ENCODE results near the gene THRAP3.

THRAP3 gene

GRCh38 chr1:36329817-36330216, 105.6 kb downstream of the THRAP3 start:
- no peak for DNase-seq

- no peak for DNase-seq
These were observed 106.7 kb downstream of the THRAP3 start for GRCh38 chr1:36330940-36331339.

GRCh38 chr1:36337830-36338229, 113.6 kb downstream of the THRAP3 start:
- no peak for DNase-seq

GRCh38 chr1:36339215-36339614, 115.0 kb downstream of the THRAP3 start:
- DNase-seq: no peak

DNA sequence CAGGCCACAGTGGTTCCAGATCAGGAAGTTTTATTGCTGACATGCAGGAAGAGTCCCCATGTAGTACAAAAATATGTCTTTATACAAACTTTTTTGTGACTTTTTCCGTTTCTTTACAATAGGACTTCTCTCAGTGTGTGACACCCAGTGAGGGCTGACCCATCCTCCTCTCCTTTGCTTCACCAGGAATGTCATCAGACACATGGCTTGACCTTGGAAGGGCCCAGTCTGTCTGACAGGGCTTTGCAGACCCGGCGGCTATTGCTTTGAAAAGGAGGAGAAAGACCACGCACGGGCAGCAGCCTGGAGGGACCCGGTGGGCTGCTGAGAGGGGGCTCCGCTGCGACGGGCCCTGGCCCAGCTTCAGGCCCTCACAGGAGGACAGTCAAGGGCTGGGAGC, 115.4 kb downstream of the THRAP3 start:
- DNase-seq: no peak

DNA sequence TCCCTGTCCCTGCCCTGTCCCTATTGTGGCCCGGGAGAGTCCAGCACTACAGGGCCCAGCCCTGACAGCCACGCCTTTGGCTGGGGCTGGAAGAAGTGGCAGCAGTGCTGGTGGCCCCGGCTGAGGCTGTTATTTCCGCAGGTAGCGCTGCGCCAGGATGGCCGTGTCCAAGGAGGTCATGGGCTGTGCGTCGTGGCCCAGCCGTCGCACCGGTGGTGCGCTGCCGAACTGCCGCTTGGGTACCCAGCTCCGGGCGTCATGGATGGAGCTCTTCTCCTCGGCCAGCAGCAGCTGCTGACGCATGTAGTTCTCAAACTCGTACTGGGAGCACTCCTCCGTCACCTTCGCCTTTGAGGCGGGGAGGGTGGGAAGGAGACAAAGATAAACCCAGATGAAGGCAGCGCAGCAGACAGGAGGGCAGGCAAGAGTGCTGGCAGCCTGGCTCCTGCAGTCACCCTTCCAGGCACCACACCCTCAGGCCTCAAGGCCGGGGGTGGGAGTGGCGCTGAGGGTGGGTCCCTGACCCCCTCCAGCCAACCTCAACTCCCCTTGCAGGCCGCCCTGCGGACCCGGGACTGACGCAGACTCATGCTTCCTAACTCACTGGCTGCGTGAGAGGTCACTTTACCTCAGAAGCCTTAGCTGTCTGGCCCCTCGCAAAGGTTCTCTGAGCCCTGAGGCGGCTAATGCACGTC, 117.5 kb downstream of the THRAP3 start:
- DNase-seq: no peak

DNA sequence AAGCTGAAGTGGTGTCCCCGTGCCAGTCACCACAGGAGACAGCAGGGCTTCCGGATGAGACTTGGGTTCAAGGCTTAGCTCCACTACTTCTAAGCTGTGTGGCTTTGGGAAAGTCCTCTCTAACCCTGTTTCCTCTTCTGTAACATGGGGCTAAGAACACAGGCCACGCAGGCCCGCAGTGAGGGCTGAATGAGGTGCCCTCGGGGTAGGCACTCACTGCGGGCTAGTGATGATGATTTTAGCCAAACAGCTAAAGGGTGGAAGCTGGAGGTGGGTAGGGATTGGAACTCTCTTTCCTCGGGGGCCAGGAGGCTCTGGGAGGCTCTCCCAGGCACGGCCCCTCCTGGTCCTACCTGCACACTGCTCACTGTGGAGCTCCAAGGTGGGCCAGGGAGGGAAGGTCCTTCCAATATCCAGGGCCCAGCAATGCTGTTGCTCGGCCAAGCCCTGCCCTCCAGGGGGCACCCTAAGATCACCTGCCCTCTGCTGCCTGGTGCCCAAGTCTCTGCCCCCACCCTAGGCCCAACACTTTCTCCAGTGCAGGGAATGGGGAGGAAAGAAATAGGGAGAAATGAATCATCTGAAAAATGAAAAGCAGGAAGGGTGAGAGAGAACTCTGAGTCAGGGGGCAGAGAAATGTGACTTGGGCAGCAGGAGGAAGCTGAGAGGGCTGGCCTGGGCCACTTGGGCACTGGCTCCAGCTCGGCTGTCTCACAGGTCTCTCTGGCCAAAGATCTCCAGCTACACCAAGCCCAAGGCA, 118.4 kb downstream of the THRAP3 start:
- peak; percentile 63 for DNase-seq

GRCh38 chr1:36343651-36344394, 119.6 kb downstream of the THRAP3 start:
- no peak for DNase-seq

- no peak for DNase-seq
These were observed 120.1 kb downstream of the THRAP3 start for GRCh38 chr1:36344395-36344680.

GRCh38 chr1:36345353-36345752, 121.1 kb downstream of the THRAP3 start:
- no peak for DNase-seq

GRCh38 chr1:36346741-36347370, 122.6 kb downstream of the THRAP3 start:
- no peak for DNase-seq

- peak; percentile 52 for DNase-seq
These were observed 125.0 kb downstream of the THRAP3 start for GRCh38 chr1:36349241-36349671.

DNA sequence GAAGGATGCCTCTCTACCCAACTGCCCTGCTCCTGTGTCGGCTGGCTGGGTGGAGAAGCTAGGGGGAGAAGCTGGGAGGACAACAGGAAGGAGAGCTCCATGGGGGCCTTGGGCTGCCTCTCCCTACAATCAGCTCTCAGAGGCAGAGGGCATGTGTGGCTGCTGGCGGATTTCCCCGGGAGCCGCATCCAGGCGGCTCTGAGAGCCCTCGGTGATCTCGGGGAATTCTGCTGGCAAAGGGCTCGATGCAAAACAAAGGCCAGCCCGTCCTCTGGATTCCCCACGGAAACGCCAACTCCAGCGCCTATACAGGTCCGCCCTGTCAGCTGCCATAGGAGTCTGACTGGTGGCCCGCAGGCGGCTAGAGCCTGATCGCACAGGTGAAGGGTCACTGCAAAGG, 125.6 kb downstream of the THRAP3 start:
- no peak for DNase-seq

GRCh38 chr1:36350659-36351226, 126.5 kb downstream of the THRAP3 start:
- peak; percentile 66 for DNase-seq

DNA sequence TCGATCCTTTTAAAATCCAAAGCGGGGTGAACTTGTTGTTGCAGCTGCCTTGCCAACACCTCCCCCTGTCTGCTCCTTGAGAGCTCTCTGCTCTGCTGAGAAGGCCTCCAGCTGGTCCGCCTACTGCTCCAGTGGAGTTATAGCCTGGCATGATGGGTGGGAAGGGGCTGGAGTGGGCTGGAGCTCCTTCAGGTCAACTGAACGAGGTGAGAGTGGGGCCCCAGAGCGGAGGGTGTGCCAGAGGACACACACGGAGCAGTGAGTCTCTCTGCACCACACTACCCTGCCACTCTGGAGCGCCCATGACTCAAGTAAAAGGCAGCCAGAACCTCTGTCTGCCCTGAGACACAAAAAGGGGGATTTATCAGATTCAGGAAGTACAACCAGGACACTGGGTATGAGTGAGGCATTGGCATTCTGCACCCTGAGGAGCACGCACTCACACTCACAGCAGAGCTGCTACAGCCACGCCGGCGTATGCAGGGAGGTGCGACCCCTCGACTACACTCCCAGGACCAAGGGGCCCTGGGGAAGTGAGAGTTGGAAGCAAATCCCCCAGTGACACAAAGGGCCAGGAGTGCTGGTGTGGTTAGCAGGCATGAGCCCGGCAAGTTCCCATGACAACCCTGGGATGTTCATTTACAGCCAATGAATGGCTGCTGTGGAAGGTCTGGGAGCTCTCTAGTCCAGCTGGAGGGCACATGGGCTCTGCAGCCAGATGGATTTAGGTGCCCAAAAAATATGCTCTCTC, 127.2 kb downstream of the THRAP3 start:
- DNase-seq: no peak

GRCh38 chr1:36352125-36352909, 128.1 kb downstream of the THRAP3 start:
- no peak for DNase-seq

DNA sequence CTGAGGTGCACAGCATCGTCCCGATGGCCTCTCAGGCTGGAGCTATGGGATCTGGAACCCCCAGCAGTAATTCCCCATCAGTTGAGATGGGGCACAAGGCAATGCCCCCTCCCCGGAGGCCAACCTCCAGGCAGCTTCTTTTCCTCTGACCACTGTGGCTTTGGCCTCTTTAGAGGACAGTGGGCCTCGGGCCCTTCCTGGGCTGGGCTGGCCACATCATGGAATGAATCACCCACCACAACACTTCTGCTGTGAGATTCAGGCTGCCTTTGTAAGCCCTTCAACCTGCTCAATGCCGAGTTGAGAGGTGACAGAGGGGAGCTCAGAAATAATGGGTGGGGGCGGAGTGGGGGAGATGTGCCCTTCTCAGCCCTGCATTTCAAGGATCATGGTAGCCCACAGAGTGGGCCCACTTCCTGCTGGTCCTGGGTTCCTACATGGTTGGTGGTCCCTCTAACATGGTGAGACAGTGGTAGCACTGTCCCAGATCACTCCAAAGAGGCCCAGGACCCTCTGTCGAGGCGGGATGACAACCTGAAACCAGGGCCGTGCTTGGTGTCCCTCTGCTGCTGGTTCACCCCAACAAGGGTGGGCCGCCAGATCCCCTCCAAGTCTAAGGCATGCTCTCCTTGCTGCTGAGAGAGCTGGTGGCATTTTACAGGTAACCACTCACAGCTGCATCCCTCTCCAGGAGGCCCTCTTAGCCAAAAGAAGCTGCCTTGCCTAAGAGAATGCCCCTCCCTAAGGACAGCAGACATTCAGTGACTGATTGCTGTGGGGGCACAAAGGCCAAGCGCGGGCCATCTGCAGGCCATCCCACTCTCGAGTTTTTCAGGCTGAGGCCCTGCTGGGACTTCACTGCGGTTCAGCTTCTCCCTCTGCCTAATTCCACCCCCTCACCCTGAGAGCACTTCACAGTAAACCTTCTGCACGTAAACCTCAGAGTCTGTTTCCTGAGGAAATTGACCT, 129.0 kb downstream of the THRAP3 start:
- DNase-seq: no peak

DNA sequence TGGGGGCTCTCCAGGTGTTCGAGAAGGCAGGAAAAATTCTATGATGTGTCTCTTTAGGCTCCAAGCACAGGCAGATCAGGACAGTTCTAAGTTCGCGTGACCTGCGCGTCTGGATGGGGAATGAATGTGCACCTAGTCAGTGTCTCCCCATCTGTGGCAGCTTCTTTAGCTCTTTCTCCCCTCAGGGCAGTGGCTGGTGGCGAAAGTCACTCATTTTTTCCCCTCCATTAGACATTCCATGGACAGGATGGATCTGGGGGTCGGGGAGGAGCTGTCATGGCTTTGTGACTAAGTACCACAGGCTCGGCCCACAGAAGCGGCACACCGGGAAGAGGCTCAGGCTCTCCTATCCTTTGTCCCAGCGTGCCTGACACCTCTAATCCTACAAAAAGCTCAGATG, 130.2 kb downstream of the THRAP3 start:
- DNase-seq: no peak
